Measurements from ENCODE around the gene NRP1. TPM values are rescaled to one million over a fixed set of nuclear protein-coding genes. Genes with fewer than 3 reads are reported as not detected.

The NRP1 gene
- polyA plus RNA-seq, 2 donors: 2.6 to 4.6 TPM

- Histone ChIP-seq H3K9me3 (ENCODE audit: control insufficient read depth in 2 of 2, insufficient read depth in 1 of 2, low read depth in 1 of 2, low read length in 1 of 2) (no peaks in the 10 kb centered on the region), H3K4me1 (ENCODE audit: control insufficient read depth in 2 of 2, insufficient read depth in 2 of 2, low read length in 1 of 2) (peaks cover 2 to 7% of the 10 kb centered on the region in 2 donors), H3K27ac (ENCODE audit: low read depth in 2 of 2, low read length in 1 of 2) (peak overlapping the region; percentile 81 to 85), H3K4me3 (ENCODE audit: low read depth in 1 of 2, low read length in 2 of 2) (peak overlapping the region; percentile 63 to 94), H3K27me3 (ENCODE audit: control insufficient read depth in 1 of 2, insufficient read depth in 2 of 2, low read length in 2 of 2) (no peaks in the 10 kb centered on the region), H3K36me3 (ENCODE audit: control insufficient read depth in 2 of 2, insufficient read depth in 2 of 2, low read length in 1 of 2) (no peaks in the 10 kb centered on the region)
- WGBS, 2 donors: 1% methylated on average over 44 to 52 of the region's 52 CpGs
These were observed 1.5 kb upstream of the NRP1 start for GRCh38 chr10:33335801-33336581.

- peaks cover 2 to 7% of the 10 kb centered on the region in 2 donors for H3K4me1 ChIP-seq (ENCODE audit: control insufficient read depth in 2 of 2, insufficient read depth in 2 of 2, low read length in 1 of 2)
- WGBS, 2 donors: 0 to 1% methylated on average over 20 to 21 of the region's 21 CpGs
- H3K27ac ChIP-seq (ENCODE audit: low read depth in 2 of 2, low read length in 1 of 2): peak overlapping the region; percentile 65 to 85
- no peaks in the 10 kb centered on the region for H3K9me3 ChIP-seq (ENCODE audit: control insufficient read depth in 2 of 2, insufficient read depth in 1 of 2, low read depth in 1 of 2, low read length in 1 of 2)
- no peaks in the 10 kb centered on the region for H3K36me3 ChIP-seq (ENCODE audit: control insufficient read depth in 2 of 2, insufficient read depth in 2 of 2, low read length in 1 of 2)
- H3K27me3 ChIP-seq (ENCODE audit: control insufficient read depth in 1 of 2, insufficient read depth in 2 of 2, low read length in 2 of 2): no peaks in the 10 kb centered on the region
- peak overlapping the region; percentile 63 to 94 for H3K4me3 ChIP-seq (ENCODE audit: low read depth in 1 of 2, low read length in 2 of 2)
These were observed 1.0 kb upstream of the NRP1 start for GRCh38 chr10:33335551-33335800.

- Histone ChIP-seq H3K27me3 (ENCODE audit: control insufficient read depth in 1 of 2, insufficient read depth in 2 of 2, low read length in 2 of 2) (no peaks in the 10 kb centered on the region), H3K9me3 (ENCODE audit: control insufficient read depth in 2 of 2, insufficient read depth in 1 of 2, low read depth in 1 of 2, low read length in 1 of 2) (no peaks in the 10 kb centered on the region), H3K4me3 (ENCODE audit: low read depth in 1 of 2, low read length in 2 of 2) (peak overlapping the region; percentile 63 to 94), H3K4me1 (ENCODE audit: control insufficient read depth in 2 of 2, insufficient read depth in 2 of 2, low read length in 1 of 2) (peaks cover 2 to 7% of the 10 kb centered on the region in 2 donors), H3K36me3 (ENCODE audit: control insufficient read depth in 2 of 2, insufficient read depth in 2 of 2, low read length in 1 of 2) (no peaks in the 10 kb centered on the region), H3K27ac (ENCODE audit: low read depth in 2 of 2, low read length in 1 of 2) (peak overlapping the region; percentile 65 to 85)
- 1% methylated on average over 60 to 68 of the region's 68 CpGs for WGBS, 2 donors
These were observed 511 bp upstream of the NRP1 start for GRCh38 chr10:33334805-33335550.

GRCh38 chr10:33333260-33334101 lies 986 bp downstream of the NRP1 start:
- Histone ChIP-seq H3K36me3 (ENCODE audit: control insufficient read depth in 2 of 2, insufficient read depth in 2 of 2, low read length in 1 of 2) (no peaks in the 10 kb centered on the region), H3K4me1 (ENCODE audit: control insufficient read depth in 2 of 2, insufficient read depth in 2 of 2, low read length in 1 of 2) (peaks cover 2 to 7% of the 10 kb centered on the region in 2 donors), H3K9me3 (ENCODE audit: control insufficient read depth in 2 of 2, insufficient read depth in 1 of 2, low read depth in 1 of 2, low read length in 1 of 2) (no peaks in the 10 kb centered on the region), H3K27me3 (ENCODE audit: control insufficient read depth in 1 of 2, insufficient read depth in 2 of 2, low read length in 2 of 2) (no peaks in the 10 kb centered on the region), H3K4me3 (ENCODE audit: low read depth in 1 of 2, low read length in 2 of 2) (peak overlapping the region; percentile 67 to 94), H3K27ac (ENCODE audit: low read depth in 2 of 2, low read length in 1 of 2) (peak overlapping the region; percentile 85 to 89)
- 12 to 14% methylated on average over 7 of the region's 7 CpGs for WGBS, 2 donors

- Histone ChIP-seq H3K27ac (ENCODE audit: low read depth in 2 of 2, low read length in 1 of 2) (peak overlapping the region; percentile 25 to 39), H3K9me3 (ENCODE audit: control insufficient read depth in 2 of 2, insufficient read depth in 1 of 2, low read depth in 1 of 2, low read length in 1 of 2) (no peaks in the 10 kb centered on the region), H3K27me3 (ENCODE audit: control insufficient read depth in 1 of 2, insufficient read depth in 2 of 2, low read length in 2 of 2) (no peaks in the 10 kb centered on the region), H3K36me3 (ENCODE audit: control insufficient read depth in 2 of 2, insufficient read depth in 2 of 2, low read length in 1 of 2) (no peaks in the 10 kb centered on the region), H3K4me1 (ENCODE audit: control insufficient read depth in 2 of 2, insufficient read depth in 2 of 2, low read length in 1 of 2) (peaks cover 2 to 7% of the 10 kb centered on the region in 2 donors), H3K4me3 (ENCODE audit: low read depth in 1 of 2, low read length in 2 of 2) (peak overlapping the region in 1 of 2 donors; percentile 94)
- 39 to 46% methylated on average over 5 of the region's 5 CpGs for WGBS, 2 donors
These were observed 2.0 kb downstream of the NRP1 start for GRCh38 chr10:33332183-33333065.

GRCh38 chr10:33331379-33331694 lies 3.1 kb downstream of the NRP1 start:
- Histone ChIP-seq H3K27ac (ENCODE audit: low read depth in 2 of 2, low read length in 1 of 2) (no peak overlapping the region), H3K36me3 (ENCODE audit: control insufficient read depth in 2 of 2, insufficient read depth in 2 of 2, low read length in 1 of 2) (no peaks in the 10 kb centered on the region), H3K9me3 (ENCODE audit: control insufficient read depth in 2 of 2, insufficient read depth in 1 of 2, low read depth in 1 of 2, low read length in 1 of 2) (no peaks in the 10 kb centered on the region), H3K27me3 (ENCODE audit: control insufficient read depth in 1 of 2, insufficient read depth in 2 of 2, low read length in 2 of 2) (no peaks in the 10 kb centered on the region), H3K4me3 (ENCODE audit: low read depth in 1 of 2, low read length in 2 of 2) (peak overlapping the region in 1 of 2 donors; percentile 94), H3K4me1 (ENCODE audit: control insufficient read depth in 2 of 2, insufficient read depth in 2 of 2, low read length in 1 of 2) (peaks cover 2 to 7% of the 10 kb centered on the region in 2 donors)
- WGBS, 2 donors: 57 to 63% methylated on average over 2 of the region's 2 CpGs

GRCh38 chr10:33330543-33331378 lies 3.7 kb downstream of the NRP1 start:
- Histone ChIP-seq H3K27me3 (ENCODE audit: control insufficient read depth in 1 of 2, insufficient read depth in 2 of 2, low read length in 2 of 2) (no peaks in the 10 kb centered on the region), H3K27ac (ENCODE audit: low read depth in 2 of 2, low read length in 1 of 2) (no peak overlapping the region), H3K4me1 (ENCODE audit: control insufficient read depth in 2 of 2, insufficient read depth in 2 of 2, low read length in 1 of 2) (peaks cover 2 to 6% of the 10 kb centered on the region in 2 donors), H3K4me3 (ENCODE audit: low read depth in 1 of 2, low read length in 2 of 2) (peak overlapping the region in 1 of 2 donors; percentile 94), H3K36me3 (ENCODE audit: control insufficient read depth in 2 of 2, insufficient read depth in 2 of 2, low read length in 1 of 2) (no peaks in the 10 kb centered on the region), H3K9me3 (ENCODE audit: control insufficient read depth in 2 of 2, insufficient read depth in 1 of 2, low read depth in 1 of 2, low read length in 1 of 2) (no peaks in the 10 kb centered on the region)
- WGBS, 2 donors: 11 to 13% methylated on average over 13 of the region's 13 CpGs

- no peaks in the 10 kb centered on the region for H3K9me3 ChIP-seq (ENCODE audit: control insufficient read depth in 2 of 2, insufficient read depth in 1 of 2, low read depth in 1 of 2, low read length in 1 of 2)
- H3K27me3 ChIP-seq (ENCODE audit: control insufficient read depth in 1 of 2, insufficient read depth in 2 of 2, low read length in 2 of 2): no peaks in the 10 kb centered on the region
- H3K27ac ChIP-seq (ENCODE audit: low read depth in 2 of 2, low read length in 1 of 2): no peak overlapping the region
- no peak overlapping the region for H3K4me3 ChIP-seq (ENCODE audit: low read depth in 1 of 2, low read length in 2 of 2)
- no peaks in the 10 kb centered on the region for H3K4me1 ChIP-seq (ENCODE audit: control insufficient read depth in 2 of 2, insufficient read depth in 2 of 2, low read length in 1 of 2)
- no peaks in the 10 kb centered on the region for H3K36me3 ChIP-seq (ENCODE audit: control insufficient read depth in 2 of 2, insufficient read depth in 2 of 2, low read length in 1 of 2)
- whole genome bisulfite sequencing, 2 donors: 74 to 82% methylated on average over 2 of the region's 2 CpGs
These were observed 5.3 kb downstream of the NRP1 start for GRCh38 chr10:33329178-33329577.

All from esophagus (tissue), 2 donors.